ENCODE measurements around the gene RALGDS. TPM values are rescaled to one million over a fixed set of nuclear protein-coding genes. Genes with fewer than 3 reads are reported as not detected.

The RALGDS gene
- total and polyA plus RNA-seq, 11 donors, result 17.8 to 70.1 (median 25.8) TPM

DNA sequence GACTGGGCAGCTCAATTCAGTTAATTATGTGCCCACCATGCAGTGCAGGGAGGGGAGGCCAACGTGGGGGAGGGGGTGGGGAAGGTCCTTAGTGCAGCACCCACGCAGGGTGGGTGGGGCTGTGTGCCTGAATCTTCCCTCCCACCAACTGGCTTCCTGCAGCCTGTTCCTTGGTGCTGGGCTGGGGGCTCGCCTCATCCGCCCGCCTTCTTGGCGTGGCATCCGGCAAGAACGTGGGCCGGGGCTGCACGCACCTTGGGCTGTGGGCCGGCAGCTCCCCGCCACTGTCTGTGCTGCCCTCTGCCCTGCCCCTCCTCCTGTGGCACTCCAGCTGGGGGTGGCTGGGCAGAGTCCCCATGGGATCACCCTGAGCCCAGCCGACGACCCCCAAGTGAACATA, 19.6 kb upstream of the RALGDS start:
- Histone ChIP-seq H3K27me3 (no peaks in the 10 kb centered on the region), H3K27ac (peak overlapping the region in 4 of 12 donors; percentile 20 to 91 (median 68)), H3K4me3 (no peak overlapping the region), H3K4me1 (peaks cover 8 to 85% (median 49%) of the 10 kb centered on the region in 12 donors), H3K9me3 (no peaks in the 10 kb centered on the region), H3K36me3 (no peaks in the 10 kb centered on the region)
- WGBS, 4 donors, result 74 to 90% (median 88%) methylated on average over 12 to 14 of the region's 14 CpGs
- intact Hi-C loops (cut with DNase I), result loop anchor here in 3 of 10 donors (5.0 to 10.0 kb wide), 3 partner anchors 88 to 108 kb away; partner anchors contain the start of gene GTF3C5 (in 1 of the 3)
- ATAC-seq (no peak), DNase-seq (no peak)
- TF ChIP-seq, protein P1, sequence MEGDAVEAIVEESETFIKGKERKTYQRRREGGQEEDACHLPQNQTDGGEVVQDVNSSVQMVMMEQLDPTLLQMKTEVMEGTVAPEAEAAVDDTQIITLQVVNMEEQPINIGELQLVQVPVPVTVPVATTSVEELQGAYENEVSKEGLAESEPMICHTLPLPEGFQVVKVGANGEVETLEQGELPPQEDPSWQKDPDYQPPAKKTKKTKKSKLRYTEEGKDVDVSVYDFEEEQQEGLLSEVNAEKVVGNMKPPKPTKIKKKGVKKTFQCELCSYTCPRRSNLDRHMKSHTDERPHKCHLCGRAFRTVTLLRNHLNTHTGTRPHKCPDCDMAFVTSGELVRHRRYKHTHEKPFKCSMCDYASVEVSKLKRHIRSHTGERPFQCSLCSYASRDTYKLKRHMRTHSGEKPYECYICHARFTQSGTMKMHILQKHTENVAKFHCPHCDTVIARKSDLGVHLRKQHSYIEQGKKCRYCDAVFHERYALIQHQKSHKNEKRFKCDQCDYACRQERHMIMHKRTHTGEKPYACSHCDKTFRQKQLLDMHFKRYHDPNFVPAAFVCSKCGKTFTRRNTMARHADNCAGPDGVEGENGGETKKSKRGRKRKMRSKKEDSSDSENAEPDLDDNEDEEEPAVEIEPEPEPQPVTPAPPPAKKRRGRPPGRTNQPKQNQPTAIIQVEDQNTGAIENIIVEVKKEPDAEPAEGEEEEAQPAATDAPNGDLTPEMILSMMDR (IDR thresholded peaks at IDR 0.05), result no peak
- no peak for TF ChIP-seq POLR2A (IDR thresholded peaks at IDR 0.05)

DNA sequence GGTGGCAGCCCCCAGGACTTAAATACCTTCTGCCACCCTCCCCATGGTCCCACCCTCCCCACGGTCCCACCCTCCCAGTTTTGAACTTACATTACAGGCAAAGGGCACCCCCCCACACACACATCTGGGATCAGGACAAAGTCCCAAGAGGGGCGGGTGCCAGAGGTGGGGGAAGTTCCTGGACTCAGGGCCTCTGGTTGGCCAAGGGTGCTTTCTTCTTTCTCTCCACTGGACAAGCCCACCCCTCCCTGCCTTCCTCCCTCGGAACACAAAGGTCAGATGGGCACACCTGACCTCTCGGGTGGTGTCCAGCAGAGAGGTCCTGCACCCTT, 19.1 kb upstream of the RALGDS start:
- Histone ChIP-seq H3K4me3 (no peak overlapping the region), H3K27me3 (no peaks in the 10 kb centered on the region), H3K36me3 (no peaks in the 10 kb centered on the region), H3K9me3 (no peaks in the 10 kb centered on the region), H3K4me1 (peaks cover 8 to 90% (median 54%) of the 10 kb centered on the region in 12 donors), H3K27ac (peak overlapping the region in 4 of 12 donors; percentile 20 to 91 (median 68))
- ATAC-seq, result no peak
- TF ChIP-seq, protein P1 (IDR thresholded peaks at IDR 0.05), result no peak
- no peak for TF ChIP-seq POLR2A (IDR thresholded peaks at IDR 0.05)
- WGBS, 4 donors, result 70 to 90% (median 86%) methylated on average over 4 of the region's 4 CpGs
- intact Hi-C loops (cut with DNase I), result loop anchor here in 3 of 10 donors (5.0 to 10.0 kb wide), 3 partner anchors 88 to 108 kb away; partner anchors contain the start of gene GTF3C5 (in 1 of the 3)
- DNase-seq, result no peak

DNA sequence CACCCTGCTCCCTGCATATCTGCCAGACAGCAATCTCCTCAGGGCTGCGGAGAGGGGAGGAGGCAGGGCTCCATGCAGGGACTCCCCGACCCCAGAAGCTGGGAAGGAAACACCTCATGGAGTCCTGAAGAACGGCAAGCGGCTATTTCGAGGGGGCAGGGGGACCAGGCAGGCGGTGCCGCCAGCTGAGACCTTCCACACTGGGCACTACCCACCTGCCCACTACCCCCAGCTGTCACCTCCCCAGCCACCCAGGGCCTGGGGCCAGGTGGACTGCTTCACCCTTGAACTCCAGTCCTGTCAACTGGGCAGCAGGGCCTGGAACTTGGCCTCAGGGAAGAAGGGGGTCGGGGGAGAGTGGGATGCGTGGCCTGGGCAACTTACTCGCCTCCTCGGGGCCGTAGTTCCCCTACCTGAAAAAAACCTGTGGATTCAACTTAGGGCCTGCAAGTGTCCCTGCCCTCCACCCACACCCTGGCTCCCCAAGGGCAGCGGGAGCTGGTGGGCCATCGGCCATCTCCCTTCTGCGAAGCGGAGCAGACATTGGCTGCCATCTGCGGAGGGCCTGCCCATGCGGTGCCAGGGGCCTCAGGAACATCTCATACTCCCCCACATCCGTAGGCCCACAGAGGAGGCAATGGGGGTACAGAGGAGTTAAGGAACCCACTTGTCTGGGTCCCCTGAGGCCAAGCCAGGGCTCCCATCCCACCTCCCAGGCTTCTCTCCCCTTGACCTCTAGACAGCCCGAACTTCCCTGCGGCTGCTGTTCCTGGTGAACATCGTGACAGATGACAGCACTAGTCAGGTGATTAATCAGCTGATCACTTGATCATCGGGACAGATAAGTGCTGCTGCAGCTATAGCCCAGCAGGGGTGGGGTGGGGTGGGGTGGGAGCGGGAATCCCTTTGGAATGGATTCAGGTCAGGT, 18.5 kb upstream of the RALGDS start:
- DNase-seq, result no peak

More for the DNA sequence above, 18.5 kb upstream of the RALGDS start:
- no peaks in the 10 kb centered on the region for H3K27me3 ChIP-seq
- no peaks in the 10 kb centered on the region for H3K9me3 ChIP-seq
- intact Hi-C loops (cut with DNase I), result loop anchor here in 3 of 10 donors (5.0 to 10.0 kb wide), 3 partner anchors 87 to 107 kb away; partner anchors contain the start of gene GTF3C5 (in 1 of the 3)
- ATAC-seq, result no peak
- no peaks in the 10 kb centered on the region for H3K36me3 ChIP-seq
- TF ChIP-seq, protein P1 (IDR thresholded peaks at IDR 0.05), result no peak
- no peak for TF ChIP-seq POLR2A (IDR thresholded peaks at IDR 0.05)
- H3K4me3 ChIP-seq, result no peak overlapping the region
- H3K27ac ChIP-seq, result peak overlapping the region in 3 of 12 donors; percentile 20 to 91 (median 76)
- H3K4me1 ChIP-seq, result peaks cover 14 to 90% (median 54%) of the 10 kb centered on the region in 12 donors
- 74 to 87% (median 85%) methylated on average over 10 to 24 of the region's 24 CpGs for WGBS, 4 donors
